PFSK-1 (cell line): ENCODE data around the gene CMIP.

Experiments used
- POLR2AphosphoS5 ChIP-seq: IDR thresholded peaks from 2 replicates; pipeline ENCODE4 v1.6.1; 2012; ENCODE audit warnings: low read depth, mild to moderate bottlenecking, control low read depth, low read length, moderate library complexity
- SIN3A ChIP-seq: IDR thresholded peaks from 2 replicates; pipeline ENCODE4 v1.6.1; 2012; ENCODE audit warnings: mild to moderate bottlenecking, low read length, moderate library complexity, borderline replicate concordance; ENCODE audit not compliant: insufficient read depth

DNA sequence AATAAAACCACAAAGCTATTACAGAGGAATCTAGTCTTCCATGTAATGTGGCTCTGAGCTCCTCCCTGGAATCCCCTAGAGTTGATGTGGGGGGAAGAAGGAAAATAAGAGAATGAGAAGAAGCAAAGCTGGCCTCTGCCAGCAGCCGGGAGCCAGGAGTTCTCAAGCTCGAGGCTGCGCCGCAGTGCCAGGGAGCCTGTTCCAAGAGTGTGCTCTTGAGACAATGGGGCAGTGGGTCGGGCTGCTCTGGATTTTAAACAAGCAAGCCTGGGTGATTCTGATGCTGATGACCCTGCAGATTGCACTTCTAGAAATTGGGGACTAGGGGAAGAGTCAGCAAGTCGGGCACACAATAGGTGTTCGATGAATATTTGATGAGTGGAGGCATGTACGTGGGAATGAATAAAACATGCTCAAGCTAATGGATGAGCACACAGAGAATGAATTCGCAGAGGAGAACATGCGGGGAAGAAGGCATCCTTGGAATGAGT is 119.9 kb downstream of the CMIP start:
- TF ChIP-seq POLR2AphosphoS5 = no peak
- TF ChIP-seq SIN3A = no peak
